ENCODE results near the gene GALNT17.

Gene GALNT17

DNA sequence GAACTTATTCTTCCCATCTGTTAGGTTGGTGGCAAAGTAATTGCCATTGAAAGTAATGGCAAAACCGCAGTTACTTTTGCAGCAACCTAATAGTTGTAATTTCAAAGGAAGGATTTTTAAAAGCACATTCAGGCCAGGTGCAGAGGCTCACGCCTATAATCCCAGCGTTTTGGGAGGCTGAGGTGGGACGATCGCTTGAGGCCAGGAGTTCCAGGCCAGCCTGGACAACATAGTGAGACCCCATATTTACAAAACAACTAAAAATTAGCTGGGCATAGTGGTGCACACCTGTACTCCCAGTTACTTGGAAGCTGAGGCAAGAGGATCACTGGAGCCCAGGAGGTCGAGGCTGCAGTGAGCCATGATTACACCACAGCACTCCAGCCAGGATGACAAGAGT lies 374.9 kb downstream of the GALNT17 start:
- no peak for DNase-seq (ENCODE audit: low read depth)

DNA sequence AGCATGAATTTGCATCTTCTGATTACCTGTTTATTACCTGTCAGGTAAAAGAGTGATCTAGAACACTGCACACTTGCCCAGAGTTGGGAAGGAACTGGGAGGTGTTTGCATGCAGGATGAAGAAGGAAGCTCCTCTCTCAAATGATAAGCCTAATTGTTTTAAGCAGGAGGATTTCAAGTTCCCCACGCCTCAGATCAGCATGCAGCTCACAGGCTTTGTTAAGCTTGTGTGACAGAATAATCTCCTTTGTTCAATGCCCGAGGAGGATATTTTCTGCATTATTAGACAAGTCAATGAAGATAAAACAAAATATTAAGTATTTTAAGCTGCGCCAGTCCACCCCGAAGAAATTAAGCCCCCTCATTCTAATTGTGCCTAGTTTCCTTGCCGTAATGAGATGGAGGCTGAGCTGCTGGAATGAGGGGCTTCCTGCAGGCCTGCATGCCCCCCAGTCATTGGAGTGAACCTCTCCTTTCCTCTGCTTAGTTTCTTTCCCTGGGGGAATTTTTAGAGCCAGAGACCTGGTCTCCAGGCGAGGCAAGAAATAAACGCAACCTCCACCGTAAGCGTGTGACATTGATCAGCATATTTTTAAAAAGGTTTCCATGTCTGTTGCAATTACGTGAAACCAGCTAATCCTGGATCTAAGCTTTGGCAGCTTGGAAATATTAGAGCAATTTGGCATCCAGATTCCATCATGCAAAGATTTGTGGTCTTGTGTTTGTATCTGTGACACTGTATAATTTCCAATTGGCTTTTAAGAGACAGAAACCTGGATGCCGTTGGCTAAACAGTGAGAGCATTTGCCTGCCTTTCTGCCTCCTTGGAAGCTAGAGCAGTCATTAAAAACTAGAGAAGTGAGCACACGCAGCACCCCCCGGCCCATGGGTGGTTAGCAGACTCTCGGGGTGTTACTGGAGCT lies 376.0 kb downstream of the GALNT17 start:
- no peak for DNase-seq (ENCODE audit: low read depth)

DNA sequence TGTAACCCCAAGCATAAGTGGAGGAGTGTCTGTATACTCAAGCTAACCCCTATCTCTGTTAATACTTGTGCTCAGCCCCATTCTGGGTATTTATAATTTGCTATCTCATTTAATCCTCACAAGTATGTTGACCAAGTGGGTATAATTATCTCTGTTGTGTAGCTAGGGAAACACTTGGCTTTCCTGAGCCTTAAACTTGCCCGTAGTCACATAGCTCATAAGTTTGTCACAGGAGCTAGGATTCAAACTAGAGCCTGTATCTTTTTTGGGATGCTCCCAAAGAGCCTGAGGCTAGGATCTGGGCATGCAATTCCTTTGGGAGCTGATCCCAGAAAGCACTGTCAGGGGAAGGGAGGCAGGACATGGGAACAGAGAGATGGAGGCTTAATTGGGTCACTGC lies 377.4 kb downstream of the GALNT17 start:
- no peak for DNase-seq (ENCODE audit: low read depth)

DNA sequence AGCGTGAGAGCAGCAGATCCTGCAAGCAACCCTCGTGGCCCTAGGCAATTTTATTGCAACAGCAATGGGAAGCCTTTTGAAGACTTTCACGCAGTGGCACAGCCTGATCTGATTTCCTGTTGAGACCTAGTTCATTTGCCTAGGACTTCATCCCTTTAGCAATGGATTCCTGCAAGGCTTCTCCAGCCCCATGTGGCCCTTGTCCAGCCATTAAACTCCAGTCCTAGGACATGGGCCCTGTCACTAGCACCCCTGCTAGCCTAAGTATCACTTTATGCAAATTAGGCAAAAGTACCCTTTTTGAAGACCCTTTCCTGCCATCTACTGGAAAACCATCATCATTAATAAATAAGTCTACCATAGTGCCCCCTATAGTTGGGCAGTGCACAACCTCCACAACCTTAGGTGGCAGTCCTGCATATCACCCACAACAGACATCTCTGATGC lies 379.4 kb downstream of the GALNT17 start:
- no peak for DNase-seq (ENCODE audit: low read depth)

DNA sequence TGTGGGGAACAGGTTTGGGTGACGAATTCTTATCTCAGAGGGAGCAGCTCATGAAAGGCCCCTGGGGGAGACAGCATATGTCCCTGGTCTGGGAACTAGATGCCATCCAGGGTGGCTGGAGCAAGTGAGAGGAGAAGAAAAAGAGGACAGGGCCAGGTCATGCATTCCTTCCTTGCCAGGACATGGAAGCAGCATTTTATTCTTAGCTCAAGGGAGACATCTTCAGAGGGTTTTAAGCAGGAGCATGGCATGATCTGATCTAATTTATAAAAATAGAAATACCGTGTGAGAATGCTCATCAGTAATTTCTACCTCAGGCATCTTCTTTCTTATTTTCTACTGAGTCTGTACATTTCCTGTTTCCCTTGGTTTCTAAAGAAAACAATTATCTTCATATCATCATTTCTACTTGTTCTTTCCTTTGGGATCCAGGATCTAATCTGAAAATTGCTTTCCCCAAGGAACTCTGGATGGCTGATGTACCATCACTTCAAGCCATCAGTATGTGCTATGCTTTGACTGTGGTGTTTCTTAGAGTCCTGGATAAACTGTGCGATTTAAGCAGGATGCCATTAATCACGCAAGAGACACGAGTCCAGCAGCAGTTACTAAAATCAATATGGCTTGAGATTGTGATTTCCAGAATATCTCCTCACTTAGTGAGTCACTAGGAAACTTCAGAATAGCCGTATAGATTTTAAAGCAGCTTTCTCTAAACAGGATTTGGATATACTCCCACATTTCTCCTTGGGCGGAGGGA lies 386.2 kb downstream of the GALNT17 start:
- DNase-seq (ENCODE audit: low read depth), result no peak

DNA sequence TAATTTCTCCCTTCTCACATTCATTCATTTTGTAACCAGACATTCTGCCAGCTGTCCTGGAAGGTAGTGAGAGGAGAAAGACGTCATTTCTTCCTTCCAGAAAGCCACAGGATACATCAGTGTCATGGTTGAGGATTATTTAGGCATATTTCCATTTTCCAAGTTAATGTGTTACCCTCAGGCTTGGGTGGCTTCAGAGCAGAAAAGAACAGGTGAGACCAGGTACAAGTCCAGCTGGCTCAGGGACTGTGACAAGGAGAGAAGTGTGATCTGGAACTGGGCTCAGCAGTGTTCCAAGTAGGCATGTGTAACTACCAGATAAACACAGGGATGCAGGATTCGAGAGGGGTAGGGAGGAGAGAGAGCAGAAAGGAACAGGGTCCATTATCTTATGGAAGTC lies 386.9 kb downstream of the GALNT17 start:
- DNase-seq (ENCODE audit: low read depth), result no peak

DNA sequence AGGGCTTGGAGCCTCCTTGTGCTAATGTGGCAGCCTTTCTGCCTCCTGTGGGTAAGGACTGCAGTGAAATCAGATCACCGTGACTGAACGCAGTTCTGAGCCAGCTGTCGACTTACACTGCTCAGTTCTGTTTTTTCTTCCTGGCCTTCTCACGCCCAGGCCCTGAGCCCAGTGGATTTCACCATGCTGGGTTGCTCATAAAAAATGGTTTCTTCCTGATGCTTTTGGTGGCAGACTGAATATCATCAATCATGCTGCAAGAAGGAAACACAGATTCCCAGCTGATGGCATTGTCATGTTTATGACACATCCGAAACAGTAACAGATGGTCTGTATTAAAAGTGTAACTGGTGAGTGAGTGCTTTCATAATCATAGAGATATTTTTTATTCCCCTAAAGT lies 389.6 kb downstream of the GALNT17 start:
- no peak for DNase-seq (ENCODE audit: low read depth)

DNA sequence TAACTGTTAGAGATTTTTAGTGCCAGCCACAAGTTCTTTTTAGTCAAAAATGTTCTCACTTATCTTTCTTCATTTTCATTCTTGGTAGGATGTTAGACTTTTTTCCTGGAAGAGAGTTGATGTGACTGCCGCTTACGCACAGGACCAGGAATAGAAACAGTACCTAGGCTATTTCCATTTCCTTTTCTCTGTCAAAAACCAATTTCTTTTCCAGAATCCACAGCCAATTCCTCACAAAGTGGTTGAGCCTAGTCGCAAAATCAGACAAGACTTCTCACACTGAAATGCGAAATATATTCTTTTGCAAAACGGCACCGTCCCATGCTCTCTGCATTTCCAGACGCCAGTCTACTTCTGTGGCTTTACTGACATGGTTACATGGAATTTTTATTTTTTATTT lies 394.2 kb downstream of the GALNT17 start:
- no peak for DNase-seq (ENCODE audit: low read depth)

DNA sequence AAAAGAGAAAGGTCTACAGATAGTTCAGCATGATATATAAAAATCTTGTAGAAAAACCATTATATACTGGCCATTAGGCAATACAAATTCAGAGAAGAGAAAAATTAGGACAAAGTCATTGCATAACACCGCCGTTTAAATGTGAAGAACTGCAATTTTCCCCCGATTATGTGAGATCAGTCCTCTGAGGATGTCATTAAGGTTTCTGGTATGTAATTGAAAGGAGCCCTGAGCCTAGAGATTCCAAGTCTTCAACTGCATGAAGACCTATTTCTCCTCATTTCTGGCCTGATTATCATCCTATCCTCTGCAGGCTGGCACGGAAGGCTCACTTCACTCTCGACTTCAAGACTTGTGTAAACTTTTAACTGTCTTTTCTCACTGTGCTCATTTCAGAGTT lies 395.3 kb downstream of the GALNT17 start:
- no peak for DNase-seq (ENCODE audit: low read depth)

DNA sequence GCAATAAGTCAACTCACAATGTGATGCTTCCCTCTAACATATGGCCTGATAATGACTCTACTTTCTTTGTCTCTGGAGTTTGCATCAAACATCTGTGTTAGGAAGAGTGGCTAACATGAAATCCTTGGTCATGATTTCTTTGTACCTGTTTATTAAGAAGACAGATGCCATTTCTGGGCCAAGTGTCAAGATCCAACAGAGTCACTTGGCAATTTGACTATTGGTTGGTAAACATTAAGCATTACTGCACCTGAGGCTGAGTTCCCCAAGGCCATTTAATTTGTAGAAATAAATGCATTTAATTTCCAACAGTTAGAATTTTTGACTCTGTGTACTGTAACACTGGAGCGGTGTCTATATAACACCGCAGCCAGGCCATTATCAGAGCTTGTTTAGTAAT lies 403.7 kb downstream of the GALNT17 start:
- DNase-seq (ENCODE audit: low read depth), result no peak

DNA sequence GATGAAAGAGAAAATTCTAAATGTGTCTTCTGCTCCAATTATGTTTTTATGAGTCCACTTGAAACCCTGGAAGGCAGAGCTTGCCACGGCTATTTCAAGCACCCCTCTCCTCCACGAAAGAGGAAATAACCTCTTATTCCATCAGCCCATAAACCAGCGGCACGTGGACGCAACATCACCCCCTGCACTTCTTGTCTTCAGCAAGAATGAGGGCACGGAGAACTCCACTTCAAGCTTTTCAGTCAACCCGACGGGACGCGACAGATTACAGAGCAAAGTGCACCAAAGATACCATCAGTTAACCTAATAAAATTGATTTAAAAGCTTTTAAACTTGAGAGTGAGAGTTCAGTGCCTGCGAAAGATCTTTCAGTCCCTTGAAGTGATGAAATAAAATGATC lies 406.3 kb downstream of the GALNT17 start:
- no peak for DNase-seq (ENCODE audit: low read depth)

DNA sequence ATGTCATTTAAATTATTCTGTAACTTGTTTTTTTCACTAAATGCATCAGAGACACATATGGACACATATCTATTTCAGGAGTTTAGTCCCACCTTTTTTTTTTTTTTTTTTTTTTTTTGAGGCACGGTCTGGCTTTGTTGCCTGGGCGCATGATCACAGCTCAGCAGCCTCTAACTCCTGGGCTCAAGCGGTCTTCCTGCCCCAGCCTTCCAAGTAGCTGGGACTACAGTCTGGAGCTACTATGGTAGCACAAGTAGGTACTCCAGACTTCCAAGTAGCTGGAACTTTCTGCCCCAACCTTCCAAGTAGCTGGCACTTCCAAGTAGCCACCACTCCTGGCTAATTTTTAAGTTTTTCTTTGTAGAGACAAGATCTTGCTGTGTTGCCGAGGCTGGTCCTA lies 407.7 kb downstream of the GALNT17 start:
- DNase-seq (ENCODE audit: low read depth), result no peak

DNA sequence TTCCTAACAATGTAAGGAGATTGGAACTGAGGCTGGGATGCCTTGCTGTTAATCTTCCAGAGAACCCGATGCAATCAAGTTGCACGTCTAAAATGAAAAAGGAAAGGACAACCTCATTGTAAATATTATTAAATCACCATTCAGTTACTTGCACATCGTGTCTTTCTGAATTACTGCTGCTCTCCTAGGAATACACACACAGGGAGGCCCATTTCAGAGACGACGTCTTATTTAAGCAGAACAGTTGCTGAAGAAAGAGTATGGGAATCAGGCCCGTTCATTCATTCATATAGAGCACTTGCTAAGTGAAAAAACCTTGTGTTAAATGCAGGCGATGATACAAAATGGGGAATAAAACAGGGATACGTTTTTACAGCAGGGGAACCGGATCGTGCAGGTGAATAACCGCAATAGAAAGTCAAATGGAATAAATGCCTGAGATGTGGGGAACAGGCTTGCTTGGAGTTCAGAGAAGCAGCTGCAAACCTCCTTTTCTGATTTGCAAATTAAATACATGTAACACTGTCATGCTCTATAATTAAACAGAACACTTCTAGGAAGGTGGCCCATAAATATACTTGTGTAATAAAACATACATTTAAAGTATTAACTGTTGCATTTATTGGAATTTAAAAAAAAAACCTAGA lies 409.9 kb downstream of the GALNT17 start:
- DNase-seq (ENCODE audit: low read depth), result no peak

DNA sequence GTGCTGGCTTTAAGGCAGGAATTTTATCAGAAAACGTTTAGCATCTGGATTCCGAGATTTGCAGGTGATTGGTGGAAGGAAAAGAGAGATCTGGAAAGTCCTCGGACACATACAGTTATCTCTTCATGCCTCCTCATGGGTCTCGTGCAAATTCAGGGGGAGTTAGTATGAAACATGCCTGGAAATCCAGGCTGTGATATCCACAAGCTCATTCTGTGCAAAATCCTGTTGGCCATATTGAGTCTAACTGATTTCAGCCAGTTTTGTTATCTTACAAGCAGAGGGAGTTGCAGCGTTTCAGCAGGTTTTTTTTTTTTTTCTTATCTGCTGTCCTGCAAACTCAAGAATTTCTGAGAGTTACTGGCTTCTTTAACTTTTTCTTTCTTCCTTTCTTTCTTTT lies 411.5 kb downstream of the GALNT17 start:
- DNase-seq (ENCODE audit: low read depth), result no peak

DNA sequence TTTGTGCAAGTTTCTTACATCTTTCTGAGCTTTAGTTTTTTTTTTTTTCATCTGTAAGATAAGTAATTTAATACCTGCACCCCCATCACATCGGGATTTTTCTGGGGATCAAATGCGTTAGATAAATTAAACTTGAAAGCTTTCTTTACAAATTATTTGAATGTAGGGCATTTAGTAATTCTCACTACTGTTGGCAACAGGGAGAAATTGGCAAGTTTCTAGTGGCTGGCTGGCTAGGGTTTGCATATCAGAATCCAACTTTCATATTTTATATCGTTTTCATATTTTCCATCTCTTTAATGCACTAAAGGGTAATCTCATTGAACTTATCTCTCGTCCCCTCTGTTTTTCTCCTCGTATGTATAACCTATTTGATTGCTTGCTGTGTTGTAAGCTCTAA lies 412.9 kb downstream of the GALNT17 start:
- no peak for DNase-seq (ENCODE audit: low read depth)

DNA sequence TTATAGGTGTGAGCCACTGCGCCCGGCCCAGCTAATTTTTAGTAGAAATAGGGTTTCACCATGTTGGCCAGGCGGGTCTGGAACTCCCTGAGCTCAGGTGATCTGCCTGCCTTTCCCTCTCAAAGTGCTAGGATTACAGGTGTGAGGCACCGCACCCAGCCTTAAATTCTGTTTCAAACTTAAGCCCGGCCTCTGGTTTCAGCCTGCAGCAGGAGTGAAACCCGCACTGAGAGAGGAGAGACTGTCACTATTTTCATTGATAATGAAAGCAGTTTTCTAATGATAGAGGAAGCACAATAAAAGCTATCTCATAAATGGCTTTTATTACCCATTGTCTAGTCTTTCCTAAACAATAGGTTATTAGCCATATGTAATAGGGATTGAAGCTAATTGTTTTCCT lies 415.5 kb downstream of the GALNT17 start:
- DNase-seq (ENCODE audit: low read depth), result no peak

DNA sequence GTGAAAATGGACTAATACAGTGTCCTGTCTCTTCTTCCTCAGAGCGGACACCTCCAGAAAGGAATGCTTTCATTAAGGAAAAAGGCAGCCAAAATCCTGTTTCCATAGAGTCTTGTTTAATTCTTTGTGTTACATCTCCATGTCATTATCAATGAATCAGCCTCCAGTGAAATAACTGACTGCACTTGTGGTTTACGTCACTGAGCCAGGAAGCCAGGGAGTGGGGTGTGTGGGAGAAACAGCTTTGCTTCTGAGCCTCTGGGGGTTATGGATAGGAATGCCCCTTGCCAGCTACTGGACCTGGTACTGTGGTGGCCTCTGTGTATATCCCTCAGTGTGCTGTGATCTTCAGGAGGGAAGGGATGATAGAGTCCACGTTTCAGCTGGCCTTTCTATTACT lies 416.8 kb downstream of the GALNT17 start:
- no peak for DNase-seq (ENCODE audit: low read depth)

DNA sequence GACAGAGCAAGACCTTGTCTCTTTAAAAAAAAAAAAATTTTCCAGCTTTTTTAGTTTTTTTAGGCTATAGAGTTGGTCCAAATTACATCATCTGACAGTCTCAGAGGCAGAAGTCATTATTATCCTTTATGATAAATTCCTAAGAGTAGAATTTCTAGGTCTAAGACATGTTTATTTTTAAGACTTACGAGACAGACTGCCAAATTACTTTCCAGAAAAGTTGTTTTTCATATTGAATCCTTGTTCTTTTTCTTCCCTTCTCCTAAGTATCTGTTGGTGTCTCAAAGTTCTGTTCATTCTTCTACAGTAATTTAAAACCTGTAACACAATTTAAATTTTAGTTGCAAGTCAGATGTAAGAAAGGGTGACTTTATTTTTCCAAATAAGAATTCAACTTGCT lies 421.4 kb downstream of the GALNT17 start:
- DNase-seq (ENCODE audit: low read depth), result no peak

DNA sequence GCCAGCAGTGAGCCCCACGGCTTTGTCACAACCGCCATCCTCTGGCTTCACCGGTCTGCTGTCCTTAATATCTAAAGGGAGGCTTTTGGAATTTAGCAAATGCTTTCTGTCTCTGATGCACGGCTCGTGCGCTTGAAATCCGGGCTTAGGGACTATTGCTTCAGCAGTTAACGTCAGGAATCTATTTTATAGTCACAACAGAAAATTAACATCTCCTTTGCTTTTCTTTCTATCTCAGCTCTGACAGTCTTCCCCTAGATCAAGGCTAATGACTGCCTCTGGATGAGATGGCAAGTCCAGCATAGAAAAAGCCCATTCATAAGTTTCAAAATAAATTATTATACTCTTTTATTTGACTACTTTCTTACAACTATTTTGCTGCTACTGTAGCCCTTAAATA lies 423.8 kb downstream of the GALNT17 start:
- no peak for DNase-seq (ENCODE audit: low read depth)

DNA sequence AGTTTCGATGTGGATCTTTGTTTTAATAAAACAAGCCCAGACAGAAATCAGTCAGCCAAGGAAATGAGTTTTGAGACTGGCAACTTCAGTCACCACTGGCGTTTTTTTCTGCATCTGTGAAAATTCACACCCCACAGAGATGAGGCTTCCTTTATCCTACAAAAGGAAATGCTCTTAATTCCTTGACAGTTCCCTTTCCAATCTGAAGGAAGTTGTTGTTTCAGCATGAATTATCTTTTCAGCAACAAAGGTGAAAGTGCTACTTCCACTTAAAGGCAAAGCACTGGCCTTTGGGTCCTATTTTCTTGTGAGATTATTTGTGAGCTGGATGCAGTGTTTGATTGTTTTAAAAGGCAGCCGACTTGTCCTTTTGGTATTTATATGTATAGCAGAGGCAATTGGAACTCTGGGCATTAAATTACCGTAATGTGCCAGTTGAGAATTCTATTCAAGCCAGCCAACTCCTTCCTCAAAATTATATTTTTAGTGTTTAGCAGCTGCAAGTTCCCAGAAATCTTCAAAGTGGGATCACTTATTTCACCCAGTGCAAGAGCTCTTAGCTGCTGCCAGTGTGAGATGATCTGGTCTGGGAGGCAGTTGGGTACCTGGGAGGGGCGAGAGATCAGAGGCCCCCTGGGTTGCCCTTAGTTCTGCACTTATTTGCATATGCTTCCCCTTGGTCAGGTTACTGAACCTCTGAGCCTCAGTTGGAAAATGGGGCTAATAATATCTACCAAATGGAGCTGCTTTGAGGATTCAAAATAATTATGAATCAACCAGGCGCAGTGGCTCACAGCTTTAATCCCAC lies 427.1 kb downstream of the GALNT17 start:
- no peak for DNase-seq (ENCODE audit: low read depth)

DNA sequence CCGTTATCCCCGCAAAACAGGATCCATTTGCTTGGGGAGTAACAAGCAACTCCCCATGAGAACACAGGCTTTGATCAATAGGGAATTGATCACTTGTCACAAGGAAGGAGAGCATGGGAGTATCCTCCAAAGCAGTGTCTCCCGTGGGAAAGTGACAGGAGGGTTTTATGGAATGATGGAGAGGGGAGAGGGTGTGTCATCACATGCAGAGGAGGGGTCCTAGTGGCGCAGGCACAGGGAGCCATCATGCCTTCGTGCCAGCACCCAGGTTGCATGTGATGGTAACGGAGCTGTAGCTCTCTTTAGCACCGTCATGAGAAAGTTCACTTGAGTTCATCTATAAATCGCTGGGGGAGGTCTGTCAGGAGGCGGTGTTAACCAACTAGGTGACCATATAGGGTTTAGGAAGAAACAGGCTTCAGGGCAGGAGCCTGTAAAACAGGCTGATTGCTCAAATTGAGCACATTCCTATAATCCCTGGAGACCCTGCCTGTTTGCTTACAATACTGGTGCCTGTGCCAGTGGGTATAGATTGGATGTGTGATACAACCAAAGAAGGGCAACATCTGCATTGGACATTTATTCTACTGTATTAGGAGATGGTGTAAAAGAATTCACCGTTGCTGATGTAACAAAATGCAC lies 428.5 kb downstream of the GALNT17 start:
- no peak for DNase-seq (ENCODE audit: low read depth)

DNA sequence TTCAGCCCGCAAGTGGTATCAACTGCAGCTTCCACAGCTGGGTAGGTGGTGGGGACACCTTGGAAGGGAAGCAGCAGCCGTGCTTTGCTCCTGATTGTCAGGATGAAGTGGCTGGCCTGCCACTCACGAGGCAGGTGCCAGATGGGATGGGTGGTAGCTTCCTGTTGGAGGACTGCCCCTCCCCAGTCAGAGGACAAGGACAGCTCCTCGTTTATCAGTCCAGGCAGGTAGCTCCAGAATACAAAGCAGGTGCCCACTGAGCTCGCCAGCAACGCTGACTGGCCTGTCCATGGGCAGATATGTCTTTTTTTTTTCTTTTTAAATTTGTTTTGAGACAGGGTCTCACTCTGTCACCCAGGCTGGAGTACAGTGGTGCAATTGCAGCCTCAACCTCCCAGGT lies 431.3 kb downstream of the GALNT17 start:
- no peak for DNase-seq (ENCODE audit: low read depth)

Data from HS-27A (cell line).